GM21381 (cell line): ENCODE data around the gene FAM9C.
"Not testable (repeated sequence)": the region's sequence is repeated elsewhere in the genome, so short reads cannot be mapped to it uniquely, and the experiment has no call there.

ENCODE experiments used
- ATAC-seq: cut with Tn5 transposase; IDR thresholded peaks from one replicate; pipeline ENCODE4 v1.9.1; 2021; ENCODE audit warnings: mild to moderate bottlenecking, moderate library complexity; ENCODE audit not compliant: unreplicated experiment

FAM9C gene

DNA sequence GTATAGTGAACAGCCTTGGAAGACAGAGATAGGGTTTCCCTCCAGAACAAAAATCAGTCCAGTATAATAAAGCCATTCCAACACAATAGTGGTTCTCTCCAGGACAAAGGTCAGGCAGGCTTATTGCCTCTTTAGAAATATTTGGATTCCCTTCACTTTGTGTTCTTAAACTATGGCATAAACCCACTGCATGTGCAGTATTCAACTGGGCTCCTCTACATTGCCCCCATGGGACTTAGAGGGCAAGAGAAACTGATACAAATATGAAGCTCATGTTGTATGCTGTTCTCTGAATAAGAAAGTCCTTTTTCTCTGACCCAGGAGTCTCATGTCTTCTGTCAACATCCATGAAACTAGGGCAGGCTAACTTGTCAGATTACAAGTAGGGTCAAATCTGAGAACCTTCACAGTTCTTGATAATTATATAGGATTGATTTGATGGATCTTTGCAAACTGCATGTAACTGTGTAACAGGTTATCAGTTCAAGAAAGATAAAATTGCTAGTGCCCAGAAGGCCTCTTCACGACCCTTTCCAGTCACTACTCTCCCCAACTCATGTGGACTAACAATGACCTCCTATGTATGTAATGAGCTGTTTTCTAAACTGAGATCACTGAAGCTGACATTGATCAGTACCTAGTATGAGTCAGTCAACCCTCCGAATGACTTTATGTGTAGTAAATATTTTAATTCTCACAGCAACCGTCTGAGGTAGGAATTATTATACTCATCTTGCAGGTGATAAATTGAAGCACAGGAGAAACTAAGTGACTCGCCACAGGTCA is 31.9 kb upstream of the FAM9C start:
- no peak for ATAC-seq

DNA sequence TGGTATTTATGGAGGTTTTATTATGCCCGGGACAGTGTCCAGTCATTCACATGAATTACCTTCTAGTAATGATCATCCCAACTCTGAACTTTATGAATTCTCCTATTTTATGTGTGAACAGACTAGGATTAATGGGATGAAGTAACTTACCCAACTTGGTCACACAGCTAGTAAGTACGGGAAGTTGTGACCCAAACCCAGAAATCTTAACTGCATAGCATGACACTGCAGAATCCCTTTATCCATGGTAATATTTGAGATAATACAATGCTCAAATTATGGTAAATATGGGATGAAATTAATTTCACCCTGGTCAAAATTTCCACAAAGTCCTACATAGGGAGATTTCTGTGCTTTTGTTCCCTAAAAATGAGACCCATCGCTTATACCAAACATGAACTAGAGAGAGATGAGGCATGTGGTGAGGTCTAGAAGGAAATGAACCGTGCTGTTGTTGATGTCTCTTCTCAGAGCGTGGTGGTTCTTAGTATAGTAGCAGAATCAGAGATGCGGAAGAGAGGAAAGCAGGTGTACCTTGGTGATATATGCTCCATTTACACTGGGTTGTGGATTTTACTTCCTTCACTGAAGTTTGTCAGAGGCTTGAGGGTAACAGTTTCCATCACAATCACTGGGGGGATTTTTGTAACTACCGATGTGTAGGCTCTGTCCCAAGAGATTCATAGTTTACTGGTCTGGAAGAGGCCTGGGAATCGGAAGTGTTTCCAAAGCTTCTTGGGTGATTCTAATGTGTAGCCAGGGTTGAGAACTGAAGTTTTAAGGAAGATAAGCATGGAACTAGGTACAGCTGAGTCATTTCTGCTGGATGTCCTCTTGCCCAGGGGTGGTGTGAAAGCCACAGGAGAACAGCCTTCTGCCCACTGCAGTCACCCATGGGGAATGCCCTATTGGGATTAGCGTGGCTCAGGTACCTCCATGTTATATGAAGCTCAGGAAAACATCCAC is 30.2 kb upstream of the FAM9C start:
- peak; percentile 86 for ATAC-seq

DNA sequence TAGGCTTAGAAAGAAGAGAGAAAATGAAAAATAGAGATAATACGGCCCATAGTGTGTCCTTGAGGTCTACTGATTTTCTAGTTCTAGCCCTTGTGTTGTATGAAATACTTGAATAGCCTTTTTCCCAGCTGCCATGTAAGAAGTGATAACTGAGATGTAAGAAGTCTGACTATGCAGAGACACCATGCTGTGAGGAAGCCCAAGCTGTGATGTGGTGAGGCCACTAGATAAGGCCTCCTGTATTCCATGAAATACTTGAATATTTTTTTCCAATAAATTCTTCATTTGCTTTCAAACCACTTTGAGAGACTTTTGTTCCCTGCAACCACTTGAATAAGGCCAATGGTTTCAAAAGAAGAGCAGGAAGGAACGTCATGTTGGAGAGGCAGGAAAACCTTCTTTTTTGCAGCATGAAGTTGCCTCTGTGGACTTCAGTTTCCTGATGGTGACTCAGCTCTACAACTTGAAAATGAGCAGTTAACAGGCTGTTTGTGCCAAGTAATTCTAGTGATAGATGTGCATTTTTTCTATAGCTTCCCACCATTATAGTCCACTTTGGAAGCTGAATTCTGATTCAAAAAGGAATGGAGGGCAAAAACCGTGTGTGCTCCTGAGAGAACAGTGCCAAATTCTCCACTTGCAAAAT is 25.5 kb upstream of the FAM9C start:
- no peak for ATAC-seq

DNA sequence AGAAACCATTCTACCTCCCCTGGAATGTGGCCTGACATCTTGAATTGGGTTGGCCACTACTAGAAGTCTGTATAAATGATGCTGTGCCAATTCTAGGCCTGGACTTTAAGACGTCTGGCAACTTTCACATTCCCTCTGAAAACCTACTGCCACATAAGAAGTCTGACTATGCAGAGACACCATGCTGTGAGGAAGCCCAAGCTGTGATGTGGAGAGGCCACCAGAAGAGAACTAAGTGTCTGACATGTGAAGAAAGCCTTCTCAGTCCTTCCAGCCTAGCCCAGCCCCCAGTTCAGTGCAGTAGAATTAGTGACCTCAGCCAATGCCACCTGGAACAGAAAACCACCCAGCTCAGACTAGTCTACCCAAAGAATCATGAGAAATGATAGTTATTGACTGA is 24.2 kb upstream of the FAM9C start:
- no peak for ATAC-seq

DNA sequence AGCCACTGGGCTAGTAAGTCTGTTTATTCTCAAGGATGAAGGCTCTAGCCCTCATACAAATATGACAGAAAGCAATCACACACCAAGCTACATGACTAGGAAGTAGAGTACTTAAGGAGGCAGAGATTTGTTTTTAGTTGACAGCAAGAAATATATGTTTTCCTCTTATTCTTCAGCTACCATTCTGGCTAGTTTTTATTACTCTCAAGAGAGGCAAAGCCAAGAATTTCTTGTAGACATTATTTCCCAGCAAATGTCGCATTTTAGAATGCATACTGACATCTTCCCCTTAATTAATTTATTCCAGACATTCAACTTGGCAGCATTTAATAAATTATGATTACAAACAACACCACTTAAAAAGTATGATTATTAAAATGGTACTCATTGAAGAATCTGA is 23.4 kb upstream of the FAM9C start:
- ATAC-seq: no peak

DNA sequence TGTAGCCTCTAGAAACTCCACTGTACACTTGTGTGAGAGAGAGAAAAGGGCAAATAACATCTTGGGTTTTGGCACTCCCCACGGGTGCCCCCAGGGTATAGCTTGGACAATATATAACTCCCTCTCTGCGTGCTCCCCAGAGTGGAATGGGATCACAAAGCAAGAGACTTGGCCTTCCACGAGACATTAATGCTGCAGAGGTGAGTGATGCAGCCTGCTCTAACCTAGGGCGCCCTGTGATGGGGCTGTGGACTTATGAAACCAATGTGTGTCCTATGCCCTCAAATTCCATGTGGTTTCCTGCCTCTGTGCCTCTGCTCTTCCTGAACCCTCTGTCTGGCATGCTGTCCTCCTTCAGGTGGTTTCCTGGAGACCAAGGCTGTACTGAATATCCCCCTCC is 22.0 kb upstream of the FAM9C start:
- ATAC-seq: no peak

DNA sequence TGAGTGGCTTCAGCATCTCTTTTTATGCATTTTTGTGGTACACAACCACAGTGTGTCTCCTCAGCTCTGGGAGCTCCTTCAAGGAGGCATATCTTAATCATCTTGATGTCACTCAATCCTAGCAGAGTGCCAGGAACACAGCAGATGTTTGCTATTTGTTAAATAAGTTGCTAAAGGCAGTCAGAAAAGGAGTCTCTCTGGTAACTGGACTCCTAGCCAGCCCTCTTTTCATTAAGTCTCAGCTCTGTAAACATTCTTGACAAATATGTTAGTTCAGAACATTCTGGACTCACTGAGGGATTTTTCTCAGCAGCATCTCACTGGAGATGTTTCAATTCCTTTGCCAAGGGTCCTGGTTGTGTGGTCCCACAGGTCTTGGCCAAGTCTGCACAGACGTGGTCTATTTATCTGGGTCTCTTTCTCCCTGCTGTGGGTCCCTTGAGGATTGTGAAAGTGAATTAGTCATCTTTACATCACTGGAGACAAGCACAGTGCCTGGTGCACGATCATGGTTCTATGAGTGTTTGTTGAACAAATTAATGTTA is 20.3 kb upstream of the FAM9C start:
- ATAC-seq: no peak

DNA sequence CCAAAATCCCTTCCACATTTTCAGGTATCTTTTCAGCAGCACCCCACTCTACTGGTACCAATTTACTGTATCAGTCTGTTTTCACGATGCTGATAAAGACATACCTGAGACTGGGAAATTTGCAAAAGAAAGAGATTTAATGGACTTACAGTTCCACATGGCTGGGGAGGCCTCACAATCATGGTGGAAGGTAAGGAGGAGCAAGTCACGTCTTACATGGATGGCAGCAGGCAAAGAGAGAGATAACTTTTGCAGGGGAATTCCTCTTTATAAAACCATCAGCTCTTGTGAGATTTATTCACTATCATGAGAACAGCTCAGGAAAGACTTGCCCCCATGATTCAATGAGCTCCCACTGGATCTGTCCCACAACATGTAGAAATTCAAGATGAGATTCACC is 18.7 kb upstream of the FAM9C start:
- ATAC-seq: not testable (repeated sequence)

DNA sequence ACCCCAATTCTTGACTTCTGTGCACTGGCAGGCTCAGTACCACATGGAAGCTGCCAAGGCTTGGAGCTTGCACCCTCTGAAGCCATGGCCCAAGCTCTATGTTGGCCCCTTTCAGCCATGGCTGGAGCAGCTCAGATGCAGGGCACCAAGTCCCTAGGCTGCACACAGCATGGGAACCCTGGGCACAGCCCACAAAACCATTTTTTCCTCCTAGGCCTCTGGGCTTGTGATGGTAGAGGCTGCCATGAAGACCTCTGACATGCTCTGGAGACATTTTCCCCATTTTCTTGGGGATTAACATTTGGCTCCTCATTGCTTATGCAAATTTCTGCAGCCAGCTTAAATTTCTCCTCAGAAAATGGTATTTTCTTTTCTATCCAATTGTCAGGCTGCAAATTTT is 17.9 kb upstream of the FAM9C start:
- ATAC-seq: not testable (repeated sequence)

DNA sequence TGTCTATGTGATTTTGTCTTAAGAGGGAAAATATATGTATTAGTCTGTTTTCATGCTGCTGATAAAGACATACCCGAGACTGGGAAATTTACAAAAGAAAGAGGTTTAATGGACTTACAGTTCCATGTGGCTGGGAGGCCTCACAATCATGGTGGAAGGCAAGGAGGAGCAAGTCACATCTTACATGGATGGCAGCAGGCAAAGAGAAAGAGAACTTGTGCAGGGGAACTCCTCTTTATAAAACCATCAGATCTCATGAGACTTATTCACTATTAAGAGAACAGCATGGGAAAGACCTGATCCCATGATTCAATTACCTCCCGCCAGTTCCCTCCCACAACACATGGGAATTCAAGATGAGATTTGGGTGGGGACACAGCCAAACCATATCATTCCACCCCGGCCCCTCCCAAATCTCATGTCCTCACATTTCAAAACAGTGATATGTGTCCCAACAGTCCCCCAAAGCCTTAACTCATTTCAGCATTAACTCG is 16.8 kb upstream of the FAM9C start:
- ATAC-seq: not testable (repeated sequence)

DNA sequence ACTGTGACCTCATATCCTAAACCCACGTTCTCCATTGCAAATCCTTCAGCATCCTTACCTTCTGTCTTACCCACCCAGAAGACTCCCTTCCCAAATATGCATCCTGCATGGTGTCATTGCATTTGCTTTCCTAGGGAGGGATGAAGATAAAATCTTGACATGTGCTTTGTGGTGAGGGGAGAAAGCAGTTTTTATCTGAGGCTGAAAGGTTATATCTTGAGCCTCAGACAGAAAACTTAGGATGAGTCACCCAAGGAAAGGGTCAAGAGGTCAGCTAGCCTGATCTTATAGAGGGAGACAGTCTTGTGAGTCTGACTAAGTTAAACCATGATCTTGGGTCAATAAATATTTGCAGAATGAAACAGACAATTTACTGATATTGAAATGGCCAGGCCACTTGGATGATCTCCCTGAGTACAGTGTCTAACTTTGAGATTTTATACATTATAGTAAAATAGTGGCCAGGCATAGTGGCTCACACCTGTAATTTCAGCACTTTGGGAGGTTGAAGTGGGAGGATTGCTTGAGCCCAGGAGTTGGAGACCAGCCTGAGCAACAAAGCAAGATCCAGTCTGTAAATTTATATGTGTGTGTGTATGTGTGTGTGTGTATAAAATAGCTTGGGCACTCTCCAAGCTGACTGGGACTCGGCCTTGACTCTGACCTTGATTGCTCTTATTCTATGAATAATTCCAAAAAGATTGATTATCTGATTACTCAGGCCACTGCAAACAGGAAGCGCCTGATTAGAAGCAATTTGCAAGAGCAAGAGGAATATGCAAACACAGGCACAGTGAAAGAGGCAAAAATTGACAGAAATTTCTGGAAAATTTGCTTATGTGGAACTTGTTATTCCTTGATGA is 15.4 kb upstream of the FAM9C start:
- no peak for ATAC-seq

DNA sequence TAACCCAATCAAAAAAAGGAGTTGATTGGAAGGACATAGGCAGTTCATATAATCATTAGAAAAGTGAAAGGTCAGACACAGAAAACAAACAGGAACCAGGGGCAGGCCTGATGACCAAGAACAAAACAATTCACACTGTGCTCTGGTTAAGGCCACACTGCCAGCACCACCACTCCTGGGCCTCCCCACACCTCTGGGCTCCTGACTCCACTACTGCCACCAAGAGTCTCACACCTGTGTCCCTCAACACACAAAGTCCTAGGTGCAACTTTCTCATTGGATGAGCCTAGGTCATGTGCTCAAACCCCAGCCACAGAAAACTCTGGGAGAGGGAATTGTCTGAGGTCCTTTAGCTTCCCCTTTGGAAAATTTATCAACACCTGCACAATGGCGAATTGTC is 11.1 kb upstream of the FAM9C start:
- peak; percentile 51 for ATAC-seq

DNA sequence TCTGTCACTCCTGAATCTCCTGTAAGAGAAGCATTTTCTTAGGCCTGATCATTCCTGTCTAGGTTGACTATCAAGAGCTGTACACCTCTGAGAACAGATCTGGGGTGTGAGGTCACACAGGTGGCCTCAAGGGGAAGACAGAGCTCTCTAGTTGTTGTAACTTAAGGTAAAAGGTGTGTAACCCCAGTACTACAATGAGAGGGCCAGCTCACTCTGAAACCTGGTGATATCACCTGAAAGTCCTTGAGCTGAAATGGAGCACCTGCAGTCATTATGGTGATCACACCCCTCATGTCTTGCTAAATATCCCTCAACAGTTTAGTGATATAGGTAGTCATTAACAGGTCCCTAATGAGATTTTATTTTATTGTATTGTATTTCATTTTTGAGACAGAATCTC is 8.8 kb upstream of the FAM9C start:
- ATAC-seq: no peak

DNA sequence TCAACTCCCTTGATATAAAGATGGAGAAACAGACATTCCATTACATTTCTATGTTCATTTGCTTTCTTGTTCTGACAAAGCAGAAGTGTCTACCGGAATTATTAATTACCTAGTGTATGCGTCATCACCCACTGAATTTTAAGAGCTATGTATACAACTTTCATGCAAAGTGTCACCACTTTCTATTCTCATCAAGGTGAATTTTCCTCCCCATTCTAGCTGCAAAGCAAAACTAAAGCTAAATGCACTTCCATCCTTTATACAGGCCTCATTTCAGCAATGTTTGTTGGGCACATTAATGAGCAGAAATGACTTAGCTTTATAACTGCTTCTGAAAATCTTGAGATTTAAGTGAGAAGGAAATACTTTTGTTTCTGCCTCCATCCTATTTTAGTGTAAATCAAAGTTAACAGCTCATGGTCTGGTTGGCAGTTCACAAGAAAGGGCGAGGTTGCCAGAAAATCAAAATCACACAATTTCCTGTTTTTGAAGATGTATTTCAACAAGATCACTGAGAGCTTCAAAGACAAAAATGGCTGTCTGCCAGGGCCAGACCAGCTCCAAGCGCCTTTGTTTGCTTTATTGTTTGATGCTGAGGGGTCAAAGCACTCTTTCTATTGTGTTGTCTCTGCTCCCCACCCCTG is 7.2 kb upstream of the FAM9C start:
- peak; percentile 63 for ATAC-seq

DNA sequence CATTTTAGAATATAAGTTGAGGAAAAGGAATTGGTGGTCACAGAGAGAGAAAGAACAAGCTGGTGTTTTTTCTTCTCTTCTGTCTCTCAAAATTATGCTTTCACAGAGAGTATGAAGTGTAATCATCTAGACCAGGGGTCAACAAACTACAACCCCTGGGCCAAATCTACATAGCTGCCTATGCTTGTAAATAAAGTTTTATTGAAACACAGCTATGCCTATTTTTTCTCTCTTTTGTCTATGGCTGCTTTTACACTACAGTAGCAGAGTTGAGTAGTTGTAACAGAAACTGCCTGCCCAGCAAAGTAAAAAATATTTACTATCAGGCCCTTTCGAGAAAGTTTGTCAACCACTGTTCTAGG is 6.7 kb upstream of the FAM9C start:
- ATAC-seq: no peak

DNA sequence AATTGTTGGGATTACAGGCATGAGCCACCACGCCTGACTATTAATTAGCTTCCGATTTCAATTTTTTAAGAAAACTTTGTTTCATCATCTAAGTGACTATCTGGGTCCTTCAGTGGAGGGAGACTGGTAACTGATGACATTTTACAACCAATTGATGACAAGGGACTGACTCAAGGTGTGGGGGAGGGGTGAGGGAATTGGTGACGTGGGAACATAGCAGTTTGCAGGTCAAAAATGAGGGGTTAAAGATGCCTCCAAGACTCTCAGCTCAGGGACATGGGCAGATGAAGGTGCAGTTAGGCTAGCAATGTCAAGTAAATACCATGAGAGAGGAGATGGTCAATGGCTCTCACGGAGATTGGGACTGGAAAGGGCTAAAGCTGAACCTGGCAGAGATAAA is 5.7 kb upstream of the FAM9C start:
- ATAC-seq: no peak

DNA sequence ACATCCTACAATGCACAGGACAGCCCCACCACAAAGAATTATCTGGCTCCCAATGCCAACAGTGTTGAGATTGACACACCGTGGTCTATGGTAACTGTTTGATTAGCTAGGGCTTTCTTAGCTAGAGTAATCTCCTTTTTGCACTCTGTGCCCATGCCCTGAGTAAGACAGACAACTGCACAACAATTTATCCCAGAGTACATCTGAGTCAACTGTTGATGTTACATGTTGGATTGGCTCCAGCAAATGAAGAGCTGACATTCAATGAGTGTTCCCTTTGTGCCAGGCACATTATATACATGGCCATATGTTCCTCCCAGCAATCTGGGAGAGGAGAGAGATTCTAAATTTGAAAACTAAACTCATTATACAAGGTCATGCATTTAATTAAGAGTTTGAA is 3.9 kb upstream of the FAM9C start:
- ATAC-seq: no peak

DNA sequence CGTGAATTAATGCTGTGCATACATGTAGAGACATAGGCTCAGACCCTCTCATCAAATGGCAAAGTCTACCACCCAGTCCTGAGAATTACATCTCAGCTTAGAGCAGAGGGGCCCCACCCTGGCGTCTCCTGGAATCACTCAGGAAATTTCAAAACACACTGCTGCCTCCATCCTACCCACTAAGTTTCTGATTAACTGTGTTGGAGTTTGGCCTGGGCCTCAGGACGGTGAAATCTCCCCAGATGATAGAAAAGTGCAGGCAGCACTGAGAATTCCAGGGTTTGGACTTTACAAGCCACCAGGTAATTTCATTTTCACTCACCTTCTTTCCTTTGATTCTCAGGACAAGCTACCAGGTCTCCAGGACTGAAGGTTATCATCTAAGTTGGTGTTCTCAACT is 3.3 kb upstream of the FAM9C start:
- ATAC-seq: no peak

DNA sequence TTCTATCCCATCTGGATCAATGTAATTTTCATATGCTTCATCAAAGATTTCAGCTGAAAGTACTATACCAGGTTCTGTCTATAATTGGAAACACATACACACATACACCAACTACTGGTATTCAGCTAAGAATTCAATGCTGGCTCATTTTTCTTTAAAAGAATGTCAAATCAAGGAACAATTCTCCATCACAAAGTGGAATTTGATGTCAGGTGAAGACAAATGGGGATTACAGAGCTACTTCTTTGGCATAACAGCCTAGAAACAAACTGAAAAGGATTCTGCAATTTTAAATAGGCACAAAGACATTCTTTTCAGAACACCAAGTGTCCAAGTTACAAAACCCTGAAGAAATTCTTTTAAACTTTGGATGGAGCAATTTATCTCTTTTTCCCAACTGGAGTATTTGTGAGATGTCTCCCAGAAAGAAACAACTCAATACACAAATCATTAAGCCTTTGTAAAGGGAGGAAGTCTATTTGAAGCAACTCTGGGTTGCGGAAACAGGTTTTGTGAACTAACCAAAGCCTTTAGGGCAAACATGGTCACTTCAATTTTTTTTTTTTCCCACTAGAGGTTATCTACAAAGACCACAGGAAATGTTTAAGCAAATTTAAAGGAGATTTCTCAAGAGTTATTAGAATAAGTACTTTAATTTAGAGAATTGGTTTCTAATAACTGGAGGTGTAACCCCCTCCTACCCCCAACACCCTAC is 1.9 kb upstream of the FAM9C start:
- ATAC-seq: no peak
